HFF-Myc (cell line): ENCODE results near the gene PDLIM7.
A peak's percentile ranks its signal among the peaks of the same experiment; 100 is the strongest.
"Not testable (repeated sequence)": the region's sequence is repeated elsewhere in the genome, so short reads cannot be mapped to it uniquely, and the experiment has no call there.

Source experiments
- DNase-seq: peaks from one replicate; pipeline ENCODE4 v3.0.0-alpha.2; 2011; ENCODE audit warnings: low read depth; ENCODE audit errors: extremely low read depth
- H3K4me3 ChIP-seq: replicated peaks from 2 replicates; pipeline ENCODE4 v1.5.1; 2011; ENCODE audit warnings: low read depth, mild to moderate bottlenecking, control low read depth, low read length
- CTCF ChIP-seq: IDR thresholded peaks from 2 replicates; pipeline ENCODE4 v1.5.1; 2012; ENCODE audit warnings: mild to moderate bottlenecking, low read depth, low read length, control low read depth; ENCODE audit errors: missing control alignments

Gene PDLIM7

GRCh38 chr5:177490311-177490991 lies 7.0 kb downstream of the PDLIM7 start:
- no peak for TF ChIP-seq CTCF
- DNase-seq, result no peak
- H3K4me3 ChIP-seq, result no peak overlapping the region

DNA sequence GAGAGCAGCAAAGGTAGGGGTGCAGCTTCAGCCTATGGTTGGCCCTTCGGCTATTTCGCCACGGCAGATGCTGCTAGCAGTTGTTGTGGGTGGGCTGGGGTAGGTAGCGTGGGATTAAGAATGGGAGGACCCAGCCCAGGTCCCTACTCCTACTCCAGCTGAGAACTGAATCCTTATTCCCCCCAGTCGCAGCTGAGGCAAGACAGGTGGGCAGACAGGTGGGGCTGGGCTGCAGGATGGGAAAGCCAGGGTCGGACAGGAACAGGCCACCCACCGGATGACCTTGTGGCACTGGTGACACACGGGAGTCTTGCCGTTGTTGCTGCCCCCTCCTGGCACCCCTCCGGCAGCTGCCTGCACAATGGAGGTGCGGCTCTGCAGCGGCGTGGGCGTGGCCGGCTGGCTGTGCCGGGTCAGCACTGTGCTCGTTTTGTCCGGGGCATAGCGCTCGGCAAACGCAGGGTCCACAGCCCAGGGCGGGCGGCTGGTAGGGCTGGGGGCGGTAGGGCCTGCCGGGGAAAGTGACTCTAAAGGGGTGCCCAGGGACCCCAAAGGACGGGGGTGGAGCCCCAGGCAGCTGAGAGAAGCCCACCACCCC lies 8.2 kb downstream of the PDLIM7 start:
- no peak overlapping the region for H3K4me3 ChIP-seq
- DNase-seq, result no peak
- peak; percentile 10 for TF ChIP-seq CTCF

DNA sequence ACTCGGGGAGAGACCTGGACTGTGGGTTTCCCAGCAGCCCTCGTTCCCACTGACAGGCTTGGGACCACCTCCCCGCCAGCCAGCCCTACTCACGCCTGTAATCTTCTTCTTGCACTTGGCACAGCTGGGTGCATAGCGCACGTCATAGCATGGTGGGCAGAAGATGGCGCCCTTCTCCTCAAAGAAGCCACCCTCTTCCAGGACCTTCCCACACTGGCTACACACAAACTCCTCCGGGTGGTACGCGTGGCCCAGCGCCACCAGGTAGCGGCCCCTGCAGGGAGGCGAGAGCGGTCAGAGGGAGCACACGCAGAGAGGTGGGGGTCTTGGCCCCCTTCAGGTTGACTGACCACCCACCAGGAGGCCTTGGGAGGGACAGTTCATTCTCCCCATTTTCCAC lies 9.4 kb downstream of the PDLIM7 start:
- no peak overlapping the region for H3K4me3 ChIP-seq
- TF ChIP-seq CTCF, result no peak
- no peak for DNase-seq

DNA sequence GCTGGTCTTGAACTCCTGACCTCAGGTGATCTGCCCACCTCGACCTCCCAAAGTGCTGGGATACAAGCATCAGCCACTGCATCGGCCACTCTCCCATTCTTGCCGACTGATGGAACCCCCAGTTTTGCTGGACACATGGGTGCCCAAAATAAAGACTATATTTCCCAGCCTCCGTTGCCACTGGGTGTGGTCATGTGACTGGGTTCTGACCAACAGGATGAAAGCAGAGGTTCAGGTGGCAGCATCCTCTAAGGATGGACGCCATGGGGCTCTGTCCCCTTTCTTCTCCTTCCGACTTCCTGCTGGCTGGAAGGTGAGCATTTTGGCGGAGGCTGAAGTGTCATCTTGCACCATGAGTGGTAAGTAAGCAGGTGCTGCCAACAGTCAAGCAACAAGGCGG lies 10.3 kb downstream of the PDLIM7 start:
- no peak for DNase-seq
- no peak overlapping the region for H3K4me3 ChIP-seq
- TF ChIP-seq CTCF, result no peak

DNA sequence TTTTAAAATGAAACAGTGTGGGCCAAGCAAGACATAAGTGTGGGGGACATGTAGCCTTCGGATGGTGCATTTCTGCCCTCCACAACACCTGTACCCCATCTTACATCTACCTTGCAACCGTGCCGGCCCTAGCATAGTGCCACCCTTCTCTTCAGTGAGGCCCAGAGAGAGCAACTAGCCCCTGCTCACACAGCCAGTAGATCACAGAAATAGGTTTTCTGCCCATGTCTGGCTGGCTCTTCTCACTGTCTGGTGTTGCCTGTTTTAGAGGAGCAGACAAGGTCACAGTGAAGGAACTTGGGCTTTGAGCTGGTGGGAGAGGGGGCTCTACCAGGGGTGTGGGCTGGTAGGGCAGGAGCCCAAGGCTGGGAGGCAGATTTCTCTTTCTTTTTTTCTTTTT lies 11.1 kb downstream of the PDLIM7 start:
- no peak for TF ChIP-seq CTCF
- no peak overlapping the region for H3K4me3 ChIP-seq
- no peak for DNase-seq

DNA sequence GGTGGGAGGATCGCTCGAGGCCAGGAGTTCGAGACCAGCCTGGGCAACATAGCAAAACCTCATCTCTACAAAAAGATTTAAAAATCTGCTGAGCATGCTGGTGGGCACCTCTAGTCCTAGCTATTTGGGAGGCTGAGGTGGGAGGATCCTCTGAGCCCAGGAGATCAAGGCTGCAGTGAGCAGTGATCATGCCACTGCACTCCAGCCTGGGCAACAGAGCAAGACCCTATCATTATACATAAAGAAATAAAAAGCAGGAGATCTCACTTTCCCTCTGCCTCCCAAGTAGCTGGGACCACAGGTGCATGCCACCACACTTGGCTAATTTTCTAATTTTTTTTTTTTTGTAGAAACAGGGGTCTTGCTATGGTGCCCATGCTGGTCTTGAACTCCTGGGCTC lies 11.7 kb downstream of the PDLIM7 start:
- DNase-seq, H3K4me3 ChIP-seq: not testable (repeated sequence)

DNA sequence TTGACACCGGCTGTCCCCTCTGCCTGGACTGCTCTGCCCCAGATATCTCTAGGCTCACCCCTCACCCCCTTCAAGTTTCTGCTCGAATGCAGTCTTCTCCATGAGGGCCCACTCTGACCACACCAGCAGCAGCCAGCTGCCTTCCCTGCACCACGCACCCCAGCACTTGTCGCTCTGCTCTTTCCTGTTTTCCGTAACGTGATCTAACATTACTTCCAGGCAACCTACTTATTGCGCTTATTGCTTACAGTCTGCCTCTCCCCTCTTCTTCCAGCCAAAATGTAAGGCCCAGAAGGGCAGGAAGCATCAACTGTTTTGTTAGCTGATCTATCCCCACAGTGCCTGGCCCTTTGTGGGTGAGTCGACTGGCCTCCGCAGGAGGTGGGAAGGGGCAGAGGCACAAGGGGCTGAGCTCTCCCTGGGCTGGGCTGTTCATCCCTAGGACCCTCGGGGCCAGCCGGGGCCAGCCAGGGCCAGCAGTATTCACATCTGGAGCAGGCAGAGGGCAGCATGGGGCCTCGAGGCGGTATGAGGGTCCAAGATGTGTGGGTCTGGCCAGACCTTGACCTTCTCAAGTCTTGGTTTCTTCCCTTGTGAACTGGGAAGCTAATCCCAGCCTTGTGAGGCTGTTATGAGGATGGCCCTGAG lies 12.4 kb downstream of the PDLIM7 start:
- no peak overlapping the region for H3K4me3 ChIP-seq
- TF ChIP-seq CTCF, result no peak
- DNase-seq, result no peak
